ENCODE data around the gene PSME2.

- no peak for TF ChIP-seq CTCF (IDR thresholded peaks at IDR 0.05 in 4 of 5, conservative IDR thresholded peaks at IDR 0.05 in 1 of 5)
- TF ChIP-seq POLR2A (IDR thresholded peaks at IDR 0.05), result no peak
Observed at GRCh38 chr14:24150567-24150966, 4.2 kb upstream of the PSME2 start.

Measured in gastrocnemius medialis (tissue), 4 donors.